Suprapubic skin (tissue), 3 donors: ENCODE data around the gene KRTAP1-4.

Experiments used
- CTCF ChIP-seq, 2 donors: fragments of 200-600 bp in 1 of 2; fragments of 450-650 bp in 1 of 2; sonication (generic) in 1 of 2; IDR thresholded peaks; one replicate each; pipeline ENCODE4 v1.5.1; 2016 to 2019; ENCODE audit warnings: antibody characterized with exemption in 2 of 2, mild to moderate bottlenecking in 1 of 2, moderate library complexity in 1 of 2
- EP300 ChIP-seq: sonication (generic); formaldehyde crosslinking; IDR thresholded peaks from one replicate; pipeline ENCODE4 v1.6.1; 2017; ENCODE audit warnings: antibody characterized with exemption
- POLR2A ChIP-seq, 2 donors: fragments of 450-650 bp; IDR thresholded peaks; one replicate each; pipeline ENCODE4 v1.6.1; 2017; ENCODE audit warnings: antibody characterized with exemption in 2 of 2, mild to moderate bottlenecking in 2 of 2, moderate library complexity in 2 of 2

- no peak for TF ChIP-seq POLR2A (IDR thresholded peaks at IDR 0.05)
- no peak for TF ChIP-seq CTCF (IDR thresholded peaks at IDR 0.05)
- TF ChIP-seq EP300 = no peak
Observed at GRCh38 chr17:41054025-41054424, 24.0 kb upstream of the KRTAP1-4 start.
